HCT116 (cell line): ENCODE results near the gene METTL18. TPM values are rescaled to one million over a fixed set of nuclear protein-coding genes. Genes with fewer than 3 reads are reported as not detected.

ENCODE experiments used
- ATAC-seq: fragments of 200-7000 bp; cut with Tn5 transposase; 2 replicates; pipeline ENCODE4 v1.9.1; 2020; ENCODE audit warnings: mild to moderate bottlenecking, moderate library complexity
- BruUV-seq: library from RNA; stranded (reverse); fragments of 400-500 nt; replicated peaks from 2 replicates; lab custom pipeline; 2021; lab: Mats Ljungman, UMichigan
- CTCF ChIA-PET: fragments of 300-600 bp; sonication (Branson Sonifier 250); formaldehyde crosslinking; loops from one replicate; lab custom pipeline; 2021; ENCODE audit warnings: antibody characterized with exemption; lab: Charles Lee
- POLR2A ChIA-PET: fragments of 300-600, 350-600 bp; sonication (Branson Sonifier 250); formaldehyde crosslinking; loops from one replicate; lab custom pipeline; 2021; ENCODE audit warnings: antibody characterized with exemption; lab: Charles Lee
- RAD21 ChIA-PET, 2 experiments: fragments of 300-600 bp; sonication (Branson Sonifier 250); formaldehyde crosslinking; loops; one replicate each; lab custom pipeline; 2023; ENCODE audit warnings: low total read pairs in 2 of 2; ENCODE audit not compliant: uncharacterized antibody in 2 of 2, unreplicated experiment in 2 of 2, low non-redundant PET in 1 of 2; lab: Charles Lee
- DNase-seq: peaks from one replicate; pipeline ENCODE4 v3.0.0-alpha.2; 2010; ENCODE audit warnings: low read depth, low spot score
- H2AFZ ChIP-seq: fragments of 200-600 bp; shearing (Covaris generic), sonication (generic); 2 replicates; pipeline ENCODE4 v1.6.1; 2017; ENCODE audit warnings: low read depth, mixed run types, mixed read lengths, antibody characterized with exemption, low read length; ENCODE audit not compliant: poor library complexity, severe bottlenecking
- H3K27ac ChIP-seq: 2 replicates; pipeline ENCODE4 v1.5.1; 2012; ENCODE audit warnings: low read depth, low read length
- H3K27me3 ChIP-seq: fragments of 200-600 bp; sonication (generic); 2 replicates; pipeline ENCODE4 v1.6.1; 2016; ENCODE audit warnings: mixed run types, low read length, mixed read lengths; ENCODE audit not compliant: insufficient read depth
- H3K36me3 ChIP-seq, 2 experiments: fragments of 200-500 bp in 1 of 2; fragments of 200-600 bp in 1 of 2; sonication (Bioruptor generic) in 1 of 2; sonication (generic) in 1 of 2; 2 replicates each; pipeline versions ENCODE4 v1.5.1 to v1.6.1; 2014 to 2016; ENCODE audit warnings: low read length in 2 of 2, inconsistent platforms in 1 of 2, mixed read lengths in 1 of 2, mixed run types in 1 of 2; ENCODE audit not compliant: insufficient read depth in 2 of 2, control insufficient read depth in 1 of 2
- H3K4me1 ChIP-seq, 2 experiments: fragments of 200-600 bp in 1 of 2; sonication (generic) in 1 of 2; 2 replicates each; pipeline versions ENCODE4 v1.5.1 to v1.6.1; 2012 to 2017; ENCODE audit warnings: low read length in 2 of 2, inconsistent platforms in 1 of 2, mild to moderate bottlenecking in 1 of 2, mixed read lengths in 1 of 2, mixed run types in 1 of 2, moderate library complexity in 1 of 2; ENCODE audit not compliant: insufficient read depth in 2 of 2, control insufficient read depth in 1 of 2
- H3K4me2 ChIP-seq: fragments of 200-600 bp; sonication (generic); 2 replicates; pipeline ENCODE4 v1.6.1; 2017; ENCODE audit warnings: mixed run types, low read length, mixed read lengths
- H3K4me3 ChIP-seq, 2 experiments: fragments of 200-600 bp in 1 of 2; sonication (generic) in 1 of 2; replicated peaks in 1 of 2; 2 replicates each; pipeline ENCODE4 v1.5.1; 2011 to 2016; ENCODE audit warnings: low read length in 2 of 2, control low read depth in 1 of 2, low read depth in 1 of 2, mild to moderate bottlenecking in 1 of 2, mixed read lengths in 1 of 2, mixed run types in 1 of 2
- H3K79me2 ChIP-seq: fragments of 200-600 bp; sonication (generic); 2 replicates; pipeline ENCODE4 v1.6.1; 2017; ENCODE audit warnings: mild to moderate bottlenecking, mixed run types, low read length, moderate library complexity, mixed read lengths; ENCODE audit not compliant: insufficient read depth
- H3K9ac ChIP-seq: fragments of 200-600 bp; sonication (generic); 2 replicates; pipeline ENCODE4 v1.6.1; 2016; ENCODE audit warnings: low read length, mixed read lengths
- H3K9me2 ChIP-seq: fragments of 200-600 bp; sonication (generic), shearing (Covaris generic); 2 replicates; pipeline ENCODE4 v1.6.1; 2017; ENCODE audit warnings: mixed run types, mild to moderate bottlenecking, moderate library complexity; ENCODE audit not compliant: insufficient read depth
- H3K9me3 ChIP-seq, 2 experiments: fragments of 200-500 bp in 1 of 2; fragments of 200-600 bp in 1 of 2; sonication (Bioruptor generic) in 1 of 2; sonication (generic) in 1 of 2; 2 replicates each; pipeline ENCODE4 v1.6.1; 2014 to 2017; ENCODE audit warnings: low read length in 2 of 2, mixed read lengths in 2 of 2, inconsistent platforms in 1 of 2, low read depth in 1 of 2, mild to moderate bottlenecking in 1 of 2, mixed run types in 1 of 2, moderate library complexity in 1 of 2; ENCODE audit not compliant: control insufficient read depth in 1 of 2, insufficient read depth in 1 of 2
- H4K20me1 ChIP-seq: fragments of 200-600 bp; sonication (generic), shearing (Covaris generic); 2 replicates; pipeline ENCODE4 v1.6.1; 2017; ENCODE audit warnings: mixed run types, mild to moderate bottlenecking, moderate library complexity; ENCODE audit not compliant: insufficient read depth
- CEBPB ChIP-seq: IDR thresholded peaks from 2 replicates; pipeline ENCODE4 v1.6.1; 2012; ENCODE audit warnings: low read depth
- EGR1 ChIP-seq: IDR thresholded peaks from 2 replicates; pipeline ENCODE4 v1.6.1; 2012; ENCODE audit warnings: low read depth
- EZH2 ChIP-seq: fragments of 200-600 bp; sonication (generic); IDR thresholded peaks from 2 replicates; pipeline ENCODE4 v1.6.1; 2017; ENCODE audit warnings: antibody characterized with exemption, mixed run types
- EZH2phosphoT487 ChIP-seq: fragments of 200-600 bp; IDR thresholded peaks from 2 replicates; pipeline ENCODE4 v1.6.1; 2018; ENCODE audit warnings: antibody characterized with exemption, borderline replicate concordance
- FOSL1 ChIP-seq: IDR thresholded peaks from 2 replicates; pipeline ENCODE4 v1.6.1; 2012; ENCODE audit warnings: low read depth
- JUND ChIP-seq: IDR thresholded peaks from 2 replicates; pipeline ENCODE4 v1.6.1; 2012
- POLR2A ChIP-seq: IDR thresholded peaks from 2 replicates; pipeline ENCODE4 v1.7.0; 2011; ENCODE audit warnings: borderline replicate concordance; ENCODE audit not compliant: insufficient read depth, insufficient read length; ENCODE audit errors: extremely low read depth
- POLR2AphosphoS5 ChIP-seq: IDR thresholded peaks from 2 replicates; pipeline ENCODE4 v1.6.1; 2011; ENCODE audit warnings: mild to moderate bottlenecking, low read depth, low read length, moderate library complexity
- SIN3A ChIP-seq: IDR thresholded peaks from 2 replicates; pipeline ENCODE4 v1.6.1; 2012; ENCODE audit warnings: low read depth
- SP1 ChIP-seq: IDR thresholded peaks from 2 replicates; pipeline ENCODE4 v1.6.1; 2012; ENCODE audit warnings: low read depth
- SRF ChIP-seq: IDR thresholded peaks from 2 replicates; pipeline ENCODE4 v1.6.1; 2012; ENCODE audit warnings: low read depth
- TCF7L2 ChIP-seq: IDR thresholded peaks from 2 replicates; pipeline ENCODE4 v1.7.0; 2011; ENCODE audit warnings: borderline replicate concordance, inconsistent platforms; ENCODE audit not compliant: insufficient read depth, insufficient read length; ENCODE audit errors: extremely low read depth
- YY1 ChIP-seq: IDR thresholded peaks from 2 replicates; pipeline ENCODE4 v1.6.1; 2011; ENCODE audit warnings: low read length, low read depth, moderate library complexity, mild to moderate bottlenecking; ENCODE audit not compliant: insufficient replicate concordance; ENCODE audit errors: extremely low read depth
- ZFX ChIP-seq: fragments of 450-650 bp; IDR thresholded peaks from 2 replicates; pipeline ENCODE4 v1.6.1; 2017
- ZNF274 ChIP-seq: fragments of 200-500 bp; sonication (Bioruptor generic); IDR thresholded peaks from 2 replicates; pipeline ENCODE4 v1.6.1; 2014; ENCODE audit warnings: mild to moderate bottlenecking, low read depth, low read length, inconsistent platforms
- intact Hi-C: fragments of 100-400 bp; cut with micrococcal nuclease; formaldehyde crosslinking; loops from 2 replicates; pipeline ENCODE4 v1.10.0; 2022
- total RNA-seq: library from RNA; stranded (reverse); gene quantifications from one replicate; pipeline ENCODE4 v1.2.1, GENCODE V29; 2021; ENCODE audit not compliant: unreplicated experiment
- TF ChIP-seq, protein P1 (sequence below): IDR thresholded peaks from 2 replicates; pipeline ENCODE4 v1.6.1; 2012
- TF ChIP-seq, protein P2 (sequence below): IDR thresholded peaks from 2 replicates; pipeline ENCODE4 v1.6.1; 2011; ENCODE audit warnings: mild to moderate bottlenecking, low read length, moderate library complexity; ENCODE audit not compliant: insufficient replicate concordance; ENCODE audit errors: extremely low read depth
- TF ChIP-seq, protein P3 (sequence below): IDR thresholded peaks from 2 replicates; pipeline ENCODE4 v1.6.1; 2012

Gene METTL18
- total RNA-seq, 1 experiment from 2014 or later: 7.4 TPM

DNA sequence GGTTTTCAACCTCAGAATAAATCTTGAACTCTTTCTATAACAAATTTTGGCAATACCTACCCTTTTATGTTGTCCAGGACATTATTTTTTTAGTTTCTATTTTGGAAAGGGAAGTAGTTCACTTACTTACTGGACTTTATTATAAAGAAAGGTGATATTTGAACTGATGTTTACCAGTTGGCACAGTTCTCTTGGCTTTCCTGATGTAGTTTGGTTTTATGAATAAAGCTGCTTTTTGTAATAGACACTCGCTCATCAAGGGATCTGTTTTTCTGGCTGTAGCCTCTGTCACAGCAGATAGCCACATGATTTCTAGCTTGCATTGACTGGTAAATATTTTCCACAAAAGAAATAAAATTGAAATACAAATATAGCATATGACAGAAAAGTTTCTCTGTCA lies 40.9 kb upstream of the METTL18 start:
- H3K27me3 ChIP-seq: no peaks in the 10 kb centered on the region
- DNase-seq (no peak), ATAC-seq (no peak)
- no peak for TF ChIP-seq SIN3A
- no peak for TF ChIP-seq SRF
- TF ChIP-seq, protein P1, sequence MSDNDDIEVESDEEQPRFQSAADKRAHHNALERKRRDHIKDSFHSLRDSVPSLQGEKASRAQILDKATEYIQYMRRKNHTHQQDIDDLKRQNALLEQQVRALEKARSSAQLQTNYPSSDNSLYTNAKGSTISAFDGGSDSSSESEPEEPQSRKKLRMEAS: no peak
- no peak for TF ChIP-seq POLR2A
- TF ChIP-seq CEBPB: no peak
- TF ChIP-seq TCF7L2: no peak
- TF ChIP-seq EZH2phosphoT487: no peak
- TF ChIP-seq, protein P2, sequence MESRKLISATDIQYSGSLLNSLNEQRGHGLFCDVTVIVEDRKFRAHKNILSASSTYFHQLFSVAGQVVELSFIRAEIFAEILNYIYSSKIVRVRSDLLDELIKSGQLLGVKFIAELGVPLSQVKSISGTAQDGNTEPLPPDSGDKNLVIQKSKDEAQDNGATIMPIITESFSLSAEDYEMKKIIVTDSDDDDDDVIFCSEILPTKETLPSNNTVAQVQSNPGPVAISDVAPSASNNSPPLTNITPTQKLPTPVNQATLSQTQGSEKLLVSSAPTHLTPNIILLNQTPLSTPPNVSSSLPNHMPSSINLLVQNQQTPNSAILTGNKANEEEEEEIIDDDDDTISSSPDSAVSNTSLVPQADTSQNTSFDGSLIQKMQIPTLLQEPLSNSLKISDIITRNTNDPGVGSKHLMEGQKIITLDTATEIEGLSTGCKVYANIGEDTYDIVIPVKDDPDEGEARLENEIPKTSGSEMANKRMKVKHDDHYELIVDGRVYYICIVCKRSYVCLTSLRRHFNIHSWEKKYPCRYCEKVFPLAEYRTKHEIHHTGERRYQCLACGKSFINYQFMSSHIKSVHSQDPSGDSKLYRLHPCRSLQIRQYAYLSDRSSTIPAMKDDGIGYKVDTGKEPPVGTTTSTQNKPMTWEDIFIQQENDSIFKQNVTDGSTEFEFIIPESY: no peak
- TF ChIP-seq SP1: no peak
- no peak for TF ChIP-seq EGR1
- TF ChIP-seq, protein P3, sequence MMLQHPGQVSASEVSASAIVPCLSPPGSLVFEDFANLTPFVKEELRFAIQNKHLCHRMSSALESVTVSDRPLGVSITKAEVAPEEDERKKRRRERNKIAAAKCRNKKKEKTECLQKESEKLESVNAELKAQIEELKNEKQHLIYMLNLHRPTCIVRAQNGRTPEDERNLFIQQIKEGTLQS: no peak
- TF ChIP-seq EZH2: no peak
- TF ChIP-seq ZFX: no peak
- no peak for TF ChIP-seq POLR2AphosphoS5
- no peak for TF ChIP-seq YY1
- TF ChIP-seq FOSL1: no peak
- TF ChIP-seq ZNF274: no peak
- no peak for TF ChIP-seq JUND
- RAD21 ChIA-PET: no interaction called here
- no TSS peak for BruUV-seq
- H3K9ac ChIP-seq: no peak overlapping the region
- no peaks in the 10 kb centered on the region for H3K9me2 ChIP-seq
- H3K27ac ChIP-seq: no peak overlapping the region
- H3K36me3 ChIP-seq: peaks cover 5 to 10% of the 10 kb centered on the region in 2 experiments; a peak in 3 of 4 replicates
- H3K4me1 ChIP-seq: no peaks in the 10 kb centered on the region
- no peak overlapping the region for H3K4me3 ChIP-seq
- intact Hi-C loops: no loop called here
- H3K4me2 ChIP-seq: no peak overlapping the region
- H3K9me3 ChIP-seq: no peaks in the 10 kb centered on the region
- POLR2A ChIA-PET: no interaction called here
- no peak overlapping the region for H2AFZ ChIP-seq
- no peaks in the 10 kb centered on the region for H4K20me1 ChIP-seq
- CTCF ChIA-PET: interaction anchor here (1.4 kb wide), 1 partner anchor 1094 kb away, joined by 4 read pairs; no protein-coding TSS in a partner anchor
- H3K79me2 ChIP-seq: no peaks in the 10 kb centered on the region; the same call in 1 of the 2 replicates
